ENCODE data around the gene ADAP1.

The ADAP1 gene

GRCh38 chr7:990933-991728, 36.7 kb upstream of the ADAP1 start:
- Histone ChIP-seq H3K4me3 (no peak overlapping the region), H3K27ac (peak overlapping the region in 3 of 11 experiments; percentile 46 to 61 (median 56); a peak in 4 of 22 replicates), H3K36me3 (no peaks in the 10 kb centered on the region), H3K27me3 (peaks cover 7 to 44% (median 18%) of the 10 kb centered on the region in 11 experiments; a peak in 15 of 22 replicates), H3K4me2 (peak overlapping the region; percentile 57 to 92 (median 68)), H3K9me3 (replicated peaks in 1 of 11) (no peaks in the 10 kb centered on the region), H3K4me1 (peaks cover 53 to 94% (median 86%) of the 10 kb centered on the region in 10 experiments), H4K20me1 (peaks cover 0 to 29% (median 6%) of the 10 kb centered on the region in 11 experiments; a peak in 10 of 22 replicates), H3K9ac (peak overlapping the region in 3 of 11 experiments; percentile 5 to 58 (median 42); a peak in 3 of 22 replicates)
- TF ChIP-seq Cebpa-rat (IDR thresholded peaks at IDR 0.05) = no peak

GRCh38 chr7:990352-990932, 36.0 kb upstream of the ADAP1 start:
- Histone ChIP-seq H3K4me3 (no peak overlapping the region), H4K20me1 (peaks cover 0 to 22% (median 5%) of the 10 kb centered on the region in 11 experiments; a peak in 7 of 22 replicates), H3K27ac (no peak overlapping the region), H3K9me3 (replicated peaks in 1 of 11) (no peaks in the 10 kb centered on the region), H3K4me2 (peak overlapping the region in 3 of 11 experiments; percentile 76 to 91 (median 90); a peak in 2 of 22 replicates), H3K4me1 (peaks cover 51 to 94% (median 86%) of the 10 kb centered on the region in 10 experiments), H3K27me3 (peaks cover 7 to 38% (median 12%) of the 10 kb centered on the region in 11 experiments; a peak in 15 of 22 replicates), H3K36me3 (no peaks in the 10 kb centered on the region), H3K9ac (no peak overlapping the region)
- no peak for TF ChIP-seq Cebpa-rat (IDR thresholded peaks at IDR 0.05)

DNA sequence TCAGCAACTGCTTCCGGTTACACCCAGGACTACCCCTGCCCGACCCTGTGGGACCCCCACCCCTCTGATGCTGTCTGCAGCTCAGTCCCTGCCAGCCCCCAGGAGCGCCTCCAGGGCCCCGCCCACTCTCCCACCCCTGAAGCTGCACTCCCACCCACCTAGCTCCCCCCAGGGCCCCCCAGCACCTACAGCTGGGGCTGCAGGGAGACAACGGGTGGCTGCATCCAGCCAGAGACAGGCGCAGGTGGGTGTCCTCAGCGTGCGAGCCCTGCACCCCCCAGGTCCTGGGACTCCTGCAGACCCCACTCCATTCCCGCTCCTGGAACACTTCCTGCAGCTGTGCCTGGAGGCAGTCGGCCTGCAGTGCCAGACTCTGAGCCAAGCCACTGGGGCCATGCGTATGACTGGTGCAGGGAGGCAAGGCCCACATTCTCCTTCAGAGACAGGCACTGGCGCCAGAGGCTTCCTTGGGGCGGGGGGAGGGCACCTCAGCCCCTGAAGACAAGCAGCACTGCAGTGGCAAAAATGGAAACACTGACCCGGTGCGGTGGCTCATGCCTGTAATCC, 34.6 kb upstream of the ADAP1 start:
- H3K36me3 ChIP-seq = no peaks in the 10 kb centered on the region
- no peak overlapping the region for H3K9ac ChIP-seq
- H3K4me2 ChIP-seq = peak overlapping the region in 6 of 11 experiments; percentile 20 to 87 (median 36); a peak in 6 of 22 replicates
- no peak overlapping the region for H3K4me3 ChIP-seq
- H3K27me3 ChIP-seq = peaks cover 0 to 28% (median 0%) of the 10 kb centered on the region in 11 experiments; a peak in 5 of 22 replicates
- peaks cover 49 to 94% (median 87%) of the 10 kb centered on the region in 10 experiments for H3K4me1 ChIP-seq
- H4K20me1 ChIP-seq = peaks cover 0 to 11% (median 0%) of the 10 kb centered on the region in 11 experiments; a peak in 1 of 22 replicates
- no peak overlapping the region for H3K27ac ChIP-seq
- TF ChIP-seq Cebpa-rat (IDR thresholded peaks at IDR 0.05) = no peak
- H3K9me3 ChIP-seq (replicated peaks in 1 of 11) = no peaks in the 10 kb centered on the region

- TF ChIP-seq Cebpa-rat (IDR thresholded peaks at IDR 0.05) = no peak
- Histone ChIP-seq H3K9ac (peak overlapping the region in 7 of 11 experiments; percentile 12 to 68 (median 37); a peak in 10 of 22 replicates), H3K9me3 (replicated peaks in 1 of 11) (no peaks in the 10 kb centered on the region), H3K4me3 (peak overlapping the region in 1 of 10 experiments; percentile 31; a peak in 2 of 20 replicates), H3K27me3 (peaks cover 0 to 28% (median 0%) of the 10 kb centered on the region in 11 experiments; a peak in 4 of 22 replicates), H3K4me1 (peaks cover 47 to 94% (median 87%) of the 10 kb centered on the region in 10 experiments), H4K20me1 (peaks cover 0 to 6% (median 0%) of the 10 kb centered on the region in 11 experiments; a peak in 1 of 22 replicates), H3K36me3 (no peaks in the 10 kb centered on the region), H3K4me2 (peak overlapping the region; percentile 53 to 94 (median 72)), H3K27ac (peak overlapping the region in 6 of 11 experiments; percentile 22 to 69 (median 60); a peak in 7 of 22 replicates)
Measured at GRCh38 chr7:988426-988911, 34.0 kb upstream of the ADAP1 start.

DNA sequence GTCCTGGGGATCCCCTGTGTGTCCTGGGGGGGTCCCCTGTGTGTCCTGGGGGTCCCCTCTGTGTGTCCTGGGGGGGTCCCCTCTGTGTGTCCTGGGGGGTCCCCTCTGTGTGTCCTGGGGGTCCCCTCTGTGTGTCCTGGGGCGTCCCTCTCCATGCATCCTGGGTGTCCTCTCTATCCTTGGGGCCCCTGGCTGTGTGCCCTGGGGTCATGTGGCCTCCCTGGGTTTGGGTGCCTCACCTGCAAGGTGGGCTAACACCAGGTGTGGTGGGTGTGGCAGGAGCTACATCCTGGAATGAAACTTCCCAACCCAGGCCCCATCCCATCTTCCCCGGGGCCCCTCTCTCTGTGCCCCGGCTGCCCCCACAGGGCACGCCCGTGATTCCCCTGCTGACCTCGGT, 33.4 kb upstream of the ADAP1 start:
- Histone ChIP-seq H3K27ac (peak overlapping the region in 6 of 11 experiments; percentile 22 to 69 (median 60); a peak in 11 of 22 replicates), H3K36me3 (no peaks in the 10 kb centered on the region), H3K4me3 (peak overlapping the region in 1 of 10 experiments; percentile 31; a peak in 2 of 20 replicates), H3K4me1 (peaks cover 43 to 94% (median 87%) of the 10 kb centered on the region in 10 experiments), H3K27me3 (peaks cover 0 to 28% (median 0%) of the 10 kb centered on the region in 11 experiments; a peak in 4 of 22 replicates), H3K9ac (peak overlapping the region in 8 of 11 experiments; percentile 10 to 68 (median 40); a peak in 13 of 22 replicates), H3K4me2 (peak overlapping the region; percentile 53 to 94 (median 72)), H3K9me3 (replicated peaks in 1 of 11) (no peaks in the 10 kb centered on the region), H4K20me1 (peaks cover 0 to 4% (median 0%) of the 10 kb centered on the region in 11 experiments; a peak in 1 of 22 replicates)
- no peak for TF ChIP-seq Cebpa-rat (IDR thresholded peaks at IDR 0.05)

- Histone ChIP-seq H3K4me1 (peaks cover 41 to 94% (median 87%) of the 10 kb centered on the region in 10 experiments), H3K27me3 (peaks cover 0 to 31% (median 0%) of the 10 kb centered on the region in 11 experiments; a peak in 4 of 22 replicates), H3K4me2 (peak overlapping the region; percentile 53 to 94 (median 72); a peak in 21 of 22 replicates), H3K4me3 (peak overlapping the region in 1 of 10 experiments; percentile 19; a peak in 2 of 20 replicates), H3K9me3 (replicated peaks in 1 of 11) (no peaks in the 10 kb centered on the region), H3K9ac (peak overlapping the region in 8 of 11 experiments; percentile 10 to 68 (median 36); a peak in 10 of 22 replicates), H3K36me3 (no peaks in the 10 kb centered on the region), H3K27ac (peak overlapping the region in 6 of 11 experiments; percentile 22 to 69 (median 60); a peak in 12 of 22 replicates), H4K20me1 (peaks cover 0 to 4% (median 0%) of the 10 kb centered on the region in 11 experiments; a peak in 1 of 22 replicates)
- TF ChIP-seq Cebpa-rat (IDR thresholded peaks at IDR 0.05) = no peak
Measured at GRCh38 chr7:986766-987751, 32.6 kb upstream of the ADAP1 start.

Data from BLaER1 treated with 17β-estradiol and CSF1 and Interleukin-3, amounts not matched to agents 10 nM and 100 nM (cell line).